ENCODE data around the gene ATXN2L.

DNA sequence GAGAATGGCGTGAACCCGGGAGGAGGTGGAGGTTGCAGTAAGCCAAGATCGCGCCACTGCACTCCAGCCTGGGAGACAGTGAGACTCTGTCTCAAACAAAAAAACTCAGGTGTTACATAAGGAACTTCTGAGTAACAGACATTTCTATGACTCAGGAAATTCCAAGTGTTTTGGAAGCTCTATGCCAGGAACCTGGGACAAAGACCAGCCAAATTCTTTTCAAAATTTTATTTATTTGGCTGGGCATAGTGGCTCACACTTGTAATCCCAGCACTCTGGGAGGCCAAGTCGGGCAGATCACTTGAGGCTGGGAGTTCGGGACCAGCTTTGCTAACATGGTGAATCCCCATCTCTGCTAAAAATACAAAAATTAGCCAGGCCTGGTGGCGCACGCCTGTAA, 35.6 kb downstream of the ATXN2L start:
- TF ChIP-seq, protein P1, sequence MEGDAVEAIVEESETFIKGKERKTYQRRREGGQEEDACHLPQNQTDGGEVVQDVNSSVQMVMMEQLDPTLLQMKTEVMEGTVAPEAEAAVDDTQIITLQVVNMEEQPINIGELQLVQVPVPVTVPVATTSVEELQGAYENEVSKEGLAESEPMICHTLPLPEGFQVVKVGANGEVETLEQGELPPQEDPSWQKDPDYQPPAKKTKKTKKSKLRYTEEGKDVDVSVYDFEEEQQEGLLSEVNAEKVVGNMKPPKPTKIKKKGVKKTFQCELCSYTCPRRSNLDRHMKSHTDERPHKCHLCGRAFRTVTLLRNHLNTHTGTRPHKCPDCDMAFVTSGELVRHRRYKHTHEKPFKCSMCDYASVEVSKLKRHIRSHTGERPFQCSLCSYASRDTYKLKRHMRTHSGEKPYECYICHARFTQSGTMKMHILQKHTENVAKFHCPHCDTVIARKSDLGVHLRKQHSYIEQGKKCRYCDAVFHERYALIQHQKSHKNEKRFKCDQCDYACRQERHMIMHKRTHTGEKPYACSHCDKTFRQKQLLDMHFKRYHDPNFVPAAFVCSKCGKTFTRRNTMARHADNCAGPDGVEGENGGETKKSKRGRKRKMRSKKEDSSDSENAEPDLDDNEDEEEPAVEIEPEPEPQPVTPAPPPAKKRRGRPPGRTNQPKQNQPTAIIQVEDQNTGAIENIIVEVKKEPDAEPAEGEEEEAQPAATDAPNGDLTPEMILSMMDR (IDR thresholded peaks at IDR 0.05) = no peak
- TF ChIP-seq POLR2AphosphoS5 (IDR thresholded peaks at IDR 0.05; ENCODE audit: low read depth, low read length) = no peak
- TF ChIP-seq, protein P2, sequence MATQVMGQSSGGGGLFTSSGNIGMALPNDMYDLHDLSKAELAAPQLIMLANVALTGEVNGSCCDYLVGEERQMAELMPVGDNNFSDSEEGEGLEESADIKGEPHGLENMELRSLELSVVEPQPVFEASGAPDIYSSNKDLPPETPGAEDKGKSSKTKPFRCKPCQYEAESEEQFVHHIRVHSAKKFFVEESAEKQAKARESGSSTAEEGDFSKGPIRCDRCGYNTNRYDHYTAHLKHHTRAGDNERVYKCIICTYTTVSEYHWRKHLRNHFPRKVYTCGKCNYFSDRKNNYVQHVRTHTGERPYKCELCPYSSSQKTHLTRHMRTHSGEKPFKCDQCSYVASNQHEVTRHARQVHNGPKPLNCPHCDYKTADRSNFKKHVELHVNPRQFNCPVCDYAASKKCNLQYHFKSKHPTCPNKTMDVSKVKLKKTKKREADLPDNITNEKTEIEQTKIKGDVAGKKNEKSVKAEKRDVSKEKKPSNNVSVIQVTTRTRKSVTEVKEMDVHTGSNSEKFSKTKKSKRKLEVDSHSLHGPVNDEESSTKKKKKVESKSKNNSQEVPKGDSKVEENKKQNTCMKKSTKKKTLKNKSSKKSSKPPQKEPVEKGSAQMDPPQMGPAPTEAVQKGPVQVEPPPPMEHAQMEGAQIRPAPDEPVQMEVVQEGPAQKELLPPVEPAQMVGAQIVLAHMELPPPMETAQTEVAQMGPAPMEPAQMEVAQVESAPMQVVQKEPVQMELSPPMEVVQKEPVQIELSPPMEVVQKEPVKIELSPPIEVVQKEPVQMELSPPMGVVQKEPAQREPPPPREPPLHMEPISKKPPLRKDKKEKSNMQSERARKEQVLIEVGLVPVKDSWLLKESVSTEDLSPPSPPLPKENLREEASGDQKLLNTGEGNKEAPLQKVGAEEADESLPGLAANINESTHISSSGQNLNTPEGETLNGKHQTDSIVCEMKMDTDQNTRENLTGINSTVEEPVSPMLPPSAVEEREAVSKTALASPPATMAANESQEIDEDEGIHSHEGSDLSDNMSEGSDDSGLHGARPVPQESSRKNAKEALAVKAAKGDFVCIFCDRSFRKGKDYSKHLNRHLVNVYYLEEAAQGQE (IDR thresholded peaks at IDR 0.05; ENCODE audit: insufficient read depth in 1 of 2, low read depth in 2 of 2, low read length in 1 of 2) = no peak
- no peak for TF ChIP-seq SIN3A (IDR thresholded peaks at IDR 0.05; ENCODE audit: borderline replicate concordance, insufficient read depth, low read depth, low read length)
- TF ChIP-seq TCF7L2 (IDR thresholded peaks at IDR 0.05; ENCODE audit: low read depth, low read length) = no peak

Data from Panc1 (cell line).